Neuronal stem cell (in vitro differentiated cells): ENCODE data around the gene MAP3K4.

Source experiments
- DNase-seq: peaks from one replicate; pipeline ENCODE4 v3.0.0-alpha.2; 2013; ENCODE audit warnings: low spot score
- H2AFZ ChIP-seq: one replicate; pipeline ENCODE4 v1.6.1; 2013; ENCODE audit warnings: mild to moderate bottlenecking, low read length, inconsistent platforms
- H2AK5ac ChIP-seq: 2 replicates; pipeline ENCODE4 v1.6.1; 2013; ENCODE audit warnings: low read depth, mild to moderate bottlenecking, inconsistent platforms, low read length, moderate library complexity, mixed read lengths
- H2BK120ac ChIP-seq: 2 replicates; pipeline ENCODE4 v1.6.1; 2013; ENCODE audit warnings: low read depth, mild to moderate bottlenecking, inconsistent platforms, low read length, moderate library complexity, mixed read lengths
- H2BK12ac ChIP-seq: one replicate; pipeline ENCODE4 v1.6.1; 2013; ENCODE audit warnings: low read length, inconsistent platforms
- H2BK15ac ChIP-seq: 2 replicates; pipeline ENCODE4 v1.6.1; 2013; ENCODE audit warnings: mild to moderate bottlenecking, low read length, inconsistent platforms, mixed read lengths
- H2BK5ac ChIP-seq: one replicate; pipeline ENCODE4 v1.6.1; 2013; ENCODE audit warnings: inconsistent platforms, mild to moderate bottlenecking, low read length, moderate library complexity
- H3K14ac ChIP-seq: one replicate; pipeline ENCODE4 v1.6.1; 2013; ENCODE audit warnings: low read length, inconsistent platforms
- H3K18ac ChIP-seq: 2 replicates; pipeline ENCODE4 v1.6.1; 2013; ENCODE audit warnings: low read length, inconsistent platforms
- H3K23ac ChIP-seq: 2 replicates; pipeline ENCODE4 v1.6.1; 2013; ENCODE audit warnings: low read depth, mild to moderate bottlenecking, mixed read lengths, low read length, inconsistent platforms; ENCODE audit not compliant: poor library complexity
- H3K27ac ChIP-seq: replicated peaks from 3 replicates; pipeline ENCODE4 v1.5.1; 2013; ENCODE audit warnings: low read length, inconsistent platforms
- H3K27me3 ChIP-seq, 3 experiments: 2 replicates each; pipeline ENCODE4 v1.6.1; 2013; ENCODE audit warnings: low read length in 3 of 3, mild to moderate bottlenecking in 2 of 3, inconsistent platforms in 1 of 3, low read depth in 1 of 3, mixed read lengths in 1 of 3, moderate library complexity in 1 of 3; ENCODE audit not compliant: control insufficient read depth in 3 of 3, insufficient read depth in 3 of 3
- H3K36me3 ChIP-seq, 2 donors: replicated peaks in 1 of 2; 2 replicates each; pipeline ENCODE4 v1.6.1; 2013; ENCODE audit warnings: low read length in 2 of 2; ENCODE audit not compliant: control insufficient read depth in 2 of 2, insufficient read depth in 2 of 2
- H3K4ac ChIP-seq: 2 replicates; pipeline ENCODE4 v1.6.1; 2013; ENCODE audit warnings: inconsistent platforms, mild to moderate bottlenecking, low read length, moderate library complexity
- H3K4me1 ChIP-seq, 2 donors: 1 replicate in 1 of 2; 2 replicates in 1 of 2; pipeline ENCODE4 v1.6.1; 2013; ENCODE audit warnings: low read length in 2 of 2, low read depth in 1 of 2; ENCODE audit not compliant: control insufficient read depth in 2 of 2, insufficient read depth in 1 of 2
- H3K4me2 ChIP-seq: one replicate; pipeline ENCODE4 v1.6.1; 2013; ENCODE audit warnings: mild to moderate bottlenecking, low read length, inconsistent platforms; ENCODE audit not compliant: insufficient read depth, poor library complexity, severe bottlenecking
- H3K4me3 ChIP-seq, 2 donors: 2 replicates each; pipeline ENCODE4 v1.5.1; 2013; ENCODE audit warnings: low read length in 2 of 2, mild to moderate bottlenecking in 2 of 2, inconsistent platforms in 1 of 2, moderate library complexity in 1 of 2
- H3K79me1 ChIP-seq: one replicate; pipeline ENCODE4 v1.6.1; 2013; ENCODE audit warnings: low read depth, mild to moderate bottlenecking, inconsistent platforms, low read length, moderate library complexity
- H3K9ac ChIP-seq: one replicate; pipeline ENCODE4 v1.6.1; 2013; ENCODE audit warnings: mild to moderate bottlenecking, low read depth, low read length, inconsistent platforms; ENCODE audit not compliant: poor library complexity
- H3K9me3 ChIP-seq, 2 donors: replicated peaks in 1 of 2; 2 replicates each; pipeline versions ENCODE3 to v1.6.1; 2013; ENCODE audit warnings: low read length in 2 of 2, mild to moderate bottlenecking in 2 of 2, inconsistent platforms in 1 of 2, low read depth in 1 of 2, mixed read lengths in 1 of 2, moderate library complexity in 1 of 2; ENCODE audit not compliant: control insufficient read depth in 2 of 2, insufficient read depth in 1 of 2
- H4K8ac ChIP-seq: one replicate; pipeline ENCODE4 v1.6.1; 2013; ENCODE audit warnings: low read depth, mild to moderate bottlenecking, inconsistent platforms, low read length, moderate library complexity
- H4K91ac ChIP-seq: one replicate; pipeline ENCODE4 v1.6.1; 2013; ENCODE audit warnings: low read length, low read depth, mild to moderate bottlenecking, inconsistent platforms; ENCODE audit not compliant: poor library complexity
- WGBS, 2 donors: extraction: QIAGEN DNeasy Blood & Tissue Kit; methylation state at CpG; one replicate each; pipeline ENCODE4 v1.1.7; 2013; ENCODE audit warnings: missing lambda C conversion rate in 2 of 2, mixed read lengths in 1 of 2; ENCODE audit not compliant: insufficient read length in 2 of 2, insufficient replicate concordance in 1 of 2; ENCODE audit errors: extremely low coverage in 2 of 2; 5-methylcytosine and 5-hydroxymethylcytosine counted together

The MAP3K4 gene

GRCh38 chr6:161066511-161066910 is 74.9 kb downstream of the MAP3K4 start:
- no peak overlapping the region for H2BK15ac ChIP-seq
- no peak overlapping the region for H2BK5ac ChIP-seq
- no peak overlapping the region for H2AFZ ChIP-seq
- no peak overlapping the region for H3K4ac ChIP-seq
- H3K79me1 ChIP-seq, result peaks cover 5% of the 10 kb centered on the region
- no peak overlapping the region for H4K91ac ChIP-seq
- H3K9ac ChIP-seq, result no peak overlapping the region
- H3K4me3 ChIP-seq, result no peak overlapping the region
- peaks cover 2 to 9% of the 10 kb centered on the region in 2 donors for H3K9me3 ChIP-seq
- H3K4me1 ChIP-seq, result peaks cover 0 to 2% of the 10 kb centered on the region in 2 donors
- H3K27ac ChIP-seq, result no peak overlapping the region
- H3K4me2 ChIP-seq, result no peak overlapping the region
- WGBS, 2 donors, result no CpG with 5 or more reads among the region's 3 CpGs
- peaks cover 2 to 17% of the 10 kb centered on the region in 2 donors for H3K36me3 ChIP-seq
- no peak overlapping the region for H2BK120ac ChIP-seq
- H3K27me3 ChIP-seq, result no peaks in the 10 kb centered on the region
- no peak overlapping the region for H3K14ac ChIP-seq
- no peak overlapping the region for H4K8ac ChIP-seq
- no peak overlapping the region for H2AK5ac ChIP-seq
- no peak overlapping the region for H3K18ac ChIP-seq
- no peak overlapping the region for H3K23ac ChIP-seq
- H2BK12ac ChIP-seq, result no peak overlapping the region
- no peak for DNase-seq

- Histone ChIP-seq H3K4me2 (no peak overlapping the region), H3K79me1 (peaks cover 5% of the 10 kb centered on the region), H2BK120ac (no peak overlapping the region), H3K27me3 (no peaks in the 10 kb centered on the region), H3K36me3 (peaks cover 2 to 27% of the 10 kb centered on the region in 2 donors), H4K8ac (no peak overlapping the region), H3K4ac (no peak overlapping the region), H2BK12ac (no peak overlapping the region), H2BK5ac (no peak overlapping the region), H3K9me3 (peaks cover 2 to 6% of the 10 kb centered on the region in 2 donors), H2BK15ac (no peak overlapping the region), H4K91ac (no peak overlapping the region), H3K4me3 (no peak overlapping the region), H3K23ac (no peak overlapping the region), H2AK5ac (no peak overlapping the region), H3K9ac (no peak overlapping the region), H3K18ac (no peak overlapping the region), H3K27ac (no peak overlapping the region), H3K4me1 (peaks cover 0 to 2% of the 10 kb centered on the region in 2 donors), H3K14ac (no peak overlapping the region), H2AFZ (no peak overlapping the region)
- WGBS, 2 donors, result no CpG with 5 or more reads among the region's 3 CpGs
- DNase-seq, result no peak
Observed at GRCh38 chr6:161067749-161068148, 76.2 kb downstream of the MAP3K4 start.

GRCh38 chr6:161068321-161068741 is 76.8 kb downstream of the MAP3K4 start:
- H3K18ac ChIP-seq, result no peak overlapping the region
- H3K27ac ChIP-seq, result no peak overlapping the region
- no peak overlapping the region for H3K14ac ChIP-seq
- peaks cover 2 to 33% of the 10 kb centered on the region in 2 donors for H3K36me3 ChIP-seq
- H3K4ac ChIP-seq, result no peak overlapping the region
- no peak overlapping the region for H2AFZ ChIP-seq
- H3K79me1 ChIP-seq, result peaks cover 5% of the 10 kb centered on the region
- DNase-seq, result no peak
- peaks cover 0 to 2% of the 10 kb centered on the region in 2 donors for H3K4me1 ChIP-seq
- H2BK15ac ChIP-seq, result no peak overlapping the region
- H3K4me2 ChIP-seq, result no peak overlapping the region
- no peak overlapping the region for H3K4me3 ChIP-seq
- H4K8ac ChIP-seq, result no peak overlapping the region
- WGBS, 2 donors, result no CpG with 5 or more reads among the region's 3 CpGs
- H3K23ac ChIP-seq, result no peak overlapping the region
- no peak overlapping the region for H2BK12ac ChIP-seq
- no peaks in the 10 kb centered on the region for H3K27me3 ChIP-seq
- H3K9me3 ChIP-seq, result peaks cover 2 to 6% of the 10 kb centered on the region in 2 donors
- no peak overlapping the region for H4K91ac ChIP-seq
- H3K9ac ChIP-seq, result no peak overlapping the region
- H2BK5ac ChIP-seq, result no peak overlapping the region
- H2BK120ac ChIP-seq, result no peak overlapping the region
- H2AK5ac ChIP-seq, result no peak overlapping the region

DNA sequence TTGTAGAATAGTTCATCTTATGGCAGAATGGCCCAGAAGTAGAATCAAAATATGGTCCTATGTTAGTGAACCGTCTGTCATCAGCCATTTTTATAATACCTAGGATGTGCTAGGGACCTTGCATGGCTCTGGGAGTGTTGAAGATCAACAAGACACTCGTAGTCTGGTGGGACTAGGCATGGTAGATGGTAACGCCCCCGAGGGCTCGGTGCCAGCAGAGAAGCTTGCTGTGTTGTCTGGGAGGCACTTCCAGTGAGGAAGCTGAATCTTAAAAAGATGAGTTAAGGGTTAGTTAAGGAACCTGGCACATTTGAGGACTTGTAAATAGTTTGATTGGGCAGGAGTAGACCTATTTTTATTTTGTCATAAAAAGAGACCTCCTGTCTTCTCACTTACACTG is 82.4 kb downstream of the MAP3K4 start:
- H3K79me1 ChIP-seq, result no peaks in the 10 kb centered on the region
- no peak overlapping the region for H2AK5ac ChIP-seq
- H3K4ac ChIP-seq, result no peak overlapping the region
- peaks cover 0 to 6% of the 10 kb centered on the region in 2 donors for H3K4me1 ChIP-seq
- no CpG with 5 or more reads among the region's 5 CpGs for WGBS, 2 donors
- no peak overlapping the region for H2BK120ac ChIP-seq
- no peak overlapping the region for H3K4me3 ChIP-seq
- H3K4me2 ChIP-seq, result no peak overlapping the region
- no peak overlapping the region for H4K8ac ChIP-seq
- no peaks in the 10 kb centered on the region for H3K9me3 ChIP-seq
- no peak overlapping the region for H2BK15ac ChIP-seq
- H2AFZ ChIP-seq, result no peak overlapping the region
- no peak overlapping the region for H3K9ac ChIP-seq
- H2BK5ac ChIP-seq, result no peak overlapping the region
- H3K27me3 ChIP-seq, result no peaks in the 10 kb centered on the region
- no peak overlapping the region for H3K14ac ChIP-seq
- no peak overlapping the region for H3K27ac ChIP-seq
- H4K91ac ChIP-seq, result no peak overlapping the region
- no peak overlapping the region for H2BK12ac ChIP-seq
- no peak overlapping the region for H3K23ac ChIP-seq
- no peak overlapping the region for H3K18ac ChIP-seq
- DNase-seq, result no peak
- H3K36me3 ChIP-seq, result peaks cover 2 to 85% of the 10 kb centered on the region in 2 donors
